T-helper 17 cell (primary cell): ENCODE results near the gene ADAMTS9. TPM values are rescaled to one million over a fixed set of nuclear protein-coding genes. Genes with fewer than 3 reads are reported as not detected.

ENCODE experiments used
- ATAC-seq: fragments of 150-1000 bp; cut with Tn5 transposase; 2 replicates; pipeline ENCODE4 v1.10.0; 2021; ENCODE audit warnings: mild to moderate bottlenecking, moderate library complexity
- DNase-seq, 3 donors: peaks; one replicate each; pipeline versions ENCODE4 v3.0.0 to v3.0.0-alpha.2; 2020 to 2021
- H3K9me3 ChIP-seq: one replicate; pipeline ENCODE4 v1.7.0; 2013; ENCODE audit warnings: low read length, mild to moderate bottlenecking; ENCODE audit not compliant: control insufficient read depth, poor library complexity, severe bottlenecking
- H3K27ac Mint-ChIP-seq: one replicate; pipeline ENCODE4 v1.8.0; 2022; ENCODE audit warnings: mild to moderate bottlenecking, moderate library complexity, mixed read lengths
- H3K27me3 Mint-ChIP-seq: one replicate; pipeline ENCODE4 v1.8.0; 2022; ENCODE audit warnings: mixed read lengths
- H3K36me3 Mint-ChIP-seq: one replicate; pipeline ENCODE4 v1.8.0; 2022; ENCODE audit warnings: low read depth, mixed read lengths
- H3K4me1 Mint-ChIP-seq: one replicate; pipeline ENCODE4 v1.8.0; 2022; ENCODE audit warnings: mild to moderate bottlenecking, mixed read lengths
- H3K4me3 Mint-ChIP-seq: one replicate; pipeline ENCODE4 v1.8.0; 2022; ENCODE audit warnings: mild to moderate bottlenecking, moderate library complexity, mixed read lengths
- total RNA-seq, 4 donors: library from RNA in 2 of 4; stranded (reverse) in 2 of 4; gene quantifications; one replicate each; pipeline ENCODE4 v1.2.3 and lab custom pipeline; 2022 to 2026

ADAMTS9 gene
- total RNA-seq, 2 donors from 2014 or later: not detected

GRCh38 chr3:64677961-64678716 is 9.7 kb downstream of the ADAMTS9 start:
- no peak overlapping the region for H3K27ac Mint-ChIP-seq
- DNase-seq (no peak), ATAC-seq (no peak)
- no peaks in the 10 kb centered on the region for H3K4me1 Mint-ChIP-seq
- no peaks in the 10 kb centered on the region for H3K36me3 Mint-ChIP-seq
- H3K4me3 Mint-ChIP-seq: no peak overlapping the region
- peaks cover 10% of the 10 kb centered on the region for H3K27me3 Mint-ChIP-seq
- no peaks in the 10 kb centered on the region for H3K9me3 ChIP-seq

GRCh38 chr3:64676831-64677230 is 11.0 kb downstream of the ADAMTS9 start:
- no peak overlapping the region for H3K27ac Mint-ChIP-seq
- H3K27me3 Mint-ChIP-seq: no peaks in the 10 kb centered on the region
- H3K9me3 ChIP-seq: no peaks in the 10 kb centered on the region
- H3K4me3 Mint-ChIP-seq: no peak overlapping the region
- no peaks in the 10 kb centered on the region for H3K4me1 Mint-ChIP-seq
- DNase-seq (no peak), ATAC-seq (no peak)
- H3K36me3 Mint-ChIP-seq: no peaks in the 10 kb centered on the region

GRCh38 chr3:64675687-64676247 is 12.0 kb downstream of the ADAMTS9 start:
- DNase-seq (no peak), ATAC-seq (no peak)
- no peaks in the 10 kb centered on the region for H3K4me1 Mint-ChIP-seq
- H3K36me3 Mint-ChIP-seq: no peaks in the 10 kb centered on the region
- H3K4me3 Mint-ChIP-seq: no peak overlapping the region
- no peak overlapping the region for H3K27ac Mint-ChIP-seq
- H3K27me3 Mint-ChIP-seq: no peaks in the 10 kb centered on the region
- no peaks in the 10 kb centered on the region for H3K9me3 ChIP-seq

- no peak for DNase-seq
- Mint-ChIP-seq H3K36me3 (no peaks in the 10 kb centered on the region), H3K27me3 (no peaks in the 10 kb centered on the region), H3K27ac (no peak overlapping the region), H3K4me3 (no peak overlapping the region), H3K4me1 (no peaks in the 10 kb centered on the region)
- no peak for ATAC-seq
- H3K9me3 ChIP-seq: no peaks in the 10 kb centered on the region
Measured at GRCh38 chr3:64674591-64675076, 13.2 kb downstream of the ADAMTS9 start.

- Mint-ChIP-seq H3K27ac (no peak overlapping the region), H3K27me3 (no peaks in the 10 kb centered on the region), H3K4me3 (no peak overlapping the region), H3K36me3 (no peaks in the 10 kb centered on the region), H3K4me1 (no peaks in the 10 kb centered on the region)
- DNase-seq (no peak), ATAC-seq (no peak)
- H3K9me3 ChIP-seq: no peaks in the 10 kb centered on the region
Measured at GRCh38 chr3:64673159-64673715, 14.6 kb downstream of the ADAMTS9 start.

GRCh38 chr3:64668582-64669510 is 19.0 kb downstream of the ADAMTS9 start:
- H3K4me1 Mint-ChIP-seq: no peaks in the 10 kb centered on the region

GRCh38 chr3:64667887-64668581 is 19.8 kb downstream of the ADAMTS9 start:
- no peak for ATAC-seq
- H3K27me3 Mint-ChIP-seq: no peaks in the 10 kb centered on the region
- no peaks in the 10 kb centered on the region for H3K36me3 Mint-ChIP-seq
- DNase-seq: no peak
- H3K27ac Mint-ChIP-seq: no peak overlapping the region
- no peaks in the 10 kb centered on the region for H3K9me3 ChIP-seq
- no peak overlapping the region for H3K4me3 Mint-ChIP-seq
- H3K4me1 Mint-ChIP-seq: no peaks in the 10 kb centered on the region

More at GRCh38 chr3:64668582-64669510, 19.0 kb downstream of the ADAMTS9 start:
- no peak overlapping the region for H3K4me3 Mint-ChIP-seq
- H3K9me3 ChIP-seq: no peaks in the 10 kb centered on the region
- H3K36me3 Mint-ChIP-seq: no peaks in the 10 kb centered on the region
- DNase-seq (no peak), ATAC-seq (no peak)
- no peak overlapping the region for H3K27ac Mint-ChIP-seq
- no peaks in the 10 kb centered on the region for H3K27me3 Mint-ChIP-seq

- Mint-ChIP-seq H3K27me3 (no peaks in the 10 kb centered on the region), H3K27ac (no peak overlapping the region), H3K4me3 (no peak overlapping the region), H3K36me3 (no peaks in the 10 kb centered on the region), H3K4me1 (no peaks in the 10 kb centered on the region)
- no peaks in the 10 kb centered on the region for H3K9me3 ChIP-seq
- no peak for DNase-seq
- no peak for ATAC-seq
Measured at GRCh38 chr3:64667138-64667537, 20.7 kb downstream of the ADAMTS9 start.

- ATAC-seq (no peak), DNase-seq (no peak)
- Mint-ChIP-seq H3K27ac (no peak overlapping the region), H3K4me3 (no peak overlapping the region), H3K4me1 (no peaks in the 10 kb centered on the region), H3K36me3 (no peaks in the 10 kb centered on the region), H3K27me3 (no peaks in the 10 kb centered on the region)
- H3K9me3 ChIP-seq: no peaks in the 10 kb centered on the region
Measured at GRCh38 chr3:64666171-64666588, 21.6 kb downstream of the ADAMTS9 start.

- no peaks in the 10 kb centered on the region for H3K4me1 Mint-ChIP-seq
- DNase-seq: no peak
Measured at GRCh38 chr3:64664397-64664796, 23.4 kb downstream of the ADAMTS9 start.

GRCh38 chr3:64659617-64659978 is 28.2 kb downstream of the ADAMTS9 start:
- H3K27ac Mint-ChIP-seq: no peak overlapping the region
- no peaks in the 10 kb centered on the region for H3K36me3 Mint-ChIP-seq
- H3K9me3 ChIP-seq: no peaks in the 10 kb centered on the region
- ATAC-seq (no peak), DNase-seq (no peak)
- H3K4me3 Mint-ChIP-seq: no peak overlapping the region
- H3K27me3 Mint-ChIP-seq: no peaks in the 10 kb centered on the region
- H3K4me1 Mint-ChIP-seq: no peaks in the 10 kb centered on the region

More at GRCh38 chr3:64664397-64664796, 23.4 kb downstream of the ADAMTS9 start:
- Mint-ChIP-seq H3K27me3 (no peaks in the 10 kb centered on the region), H3K4me3 (no peak overlapping the region), H3K27ac (no peak overlapping the region), H3K36me3 (no peaks in the 10 kb centered on the region)
- no peaks in the 10 kb centered on the region for H3K9me3 ChIP-seq
- no peak for ATAC-seq

GRCh38 chr3:64658001-64658400 is 29.8 kb downstream of the ADAMTS9 start:
- H3K9me3 ChIP-seq: no peaks in the 10 kb centered on the region
- H3K27me3 Mint-ChIP-seq: no peaks in the 10 kb centered on the region
- no peak for DNase-seq
- H3K4me3 Mint-ChIP-seq: no peak overlapping the region
- no peaks in the 10 kb centered on the region for H3K36me3 Mint-ChIP-seq
- no peak overlapping the region for H3K27ac Mint-ChIP-seq
- no peaks in the 10 kb centered on the region for H3K4me1 Mint-ChIP-seq
- no peak for ATAC-seq
